ENCODE measurements around the gene BACH1. TPM values are rescaled to one million over a fixed set of nuclear protein-coding genes. Genes with fewer than 3 reads are reported as not detected.

BACH1 gene
- polyA plus RNA-seq, 1 donor = 52.5 TPM

- no peak for DNase-seq
Measured at GRCh38 chr21:29289317-29289716, 9.4 kb upstream of the BACH1 start.

GRCh38 chr21:29290240-29290639 lies 8.5 kb upstream of the BACH1 start:
- no peak for DNase-seq

- no peak for DNase-seq
Measured at GRCh38 chr21:29293495-29293894, 5.2 kb upstream of the BACH1 start.

- no peak for DNase-seq
Measured at GRCh38 chr21:29295066-29295650, 3.6 kb upstream of the BACH1 start.

DNA sequence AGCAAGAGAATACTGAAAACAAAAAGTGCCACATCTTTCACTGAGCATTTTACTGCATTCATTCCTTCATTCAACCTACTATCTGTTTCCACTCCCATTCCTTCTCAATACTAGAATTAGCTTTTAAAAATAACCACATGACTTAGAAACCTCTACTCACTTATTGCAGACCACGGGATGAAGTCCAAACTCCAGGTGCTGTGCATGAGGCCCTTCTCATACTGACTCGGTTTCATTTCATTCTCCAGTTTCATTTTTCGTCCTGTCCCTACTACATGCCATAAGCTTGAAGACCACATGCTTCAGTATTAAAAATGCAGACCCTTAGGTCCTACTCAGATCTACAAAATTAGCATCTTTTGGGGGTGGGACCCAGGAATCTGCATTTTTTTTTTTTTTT lies 2.3 kb upstream of the BACH1 start:
- no peak for DNase-seq

GRCh38 chr21:29297483-29298347 lies 1.0 kb upstream of the BACH1 start:
- DNase-seq = no peak

DNA sequence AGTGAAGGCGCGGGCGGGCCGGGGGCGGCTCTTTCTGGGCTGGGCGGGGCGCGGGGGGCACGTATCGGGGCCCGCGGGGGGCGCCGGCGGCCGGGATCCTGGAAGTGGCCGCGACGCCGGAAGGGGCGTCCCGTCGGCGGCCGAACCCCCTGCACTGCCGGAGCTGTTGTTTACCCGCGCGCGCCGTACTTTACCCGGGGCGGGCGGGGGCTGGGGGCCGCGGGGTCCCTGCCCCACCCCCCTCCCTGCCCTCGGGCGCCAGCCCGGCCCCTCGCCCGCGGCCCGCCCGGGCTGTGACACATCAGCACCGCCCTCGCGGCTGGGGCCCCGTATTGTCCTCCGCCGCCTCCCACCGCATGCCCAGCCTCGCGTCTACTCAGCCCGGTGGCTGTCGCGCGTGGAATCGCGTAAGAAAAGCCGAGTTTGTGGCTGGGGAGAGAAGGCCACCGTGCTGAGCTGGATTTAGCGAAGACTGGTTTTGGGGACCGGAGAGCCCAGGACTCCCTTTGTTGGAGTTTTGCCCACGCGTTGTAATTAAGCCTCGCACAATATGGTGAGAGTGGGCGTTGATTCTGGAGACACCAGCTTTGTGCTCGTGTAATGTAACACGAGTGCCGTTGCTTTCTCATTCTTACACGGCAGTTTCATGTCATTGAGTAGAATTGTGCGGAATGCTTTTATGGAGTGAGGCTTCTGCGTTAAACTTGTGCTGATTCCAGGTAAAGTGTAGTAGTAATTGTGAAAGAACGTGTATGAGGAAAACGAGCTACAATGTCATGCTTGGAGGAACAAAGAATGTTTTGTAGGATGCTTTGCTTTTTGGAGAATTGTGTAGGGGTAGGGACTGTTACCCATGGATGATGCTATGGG lies 559 bp downstream of the BACH1 start:
- peak; percentile 57 for DNase-seq

DNA sequence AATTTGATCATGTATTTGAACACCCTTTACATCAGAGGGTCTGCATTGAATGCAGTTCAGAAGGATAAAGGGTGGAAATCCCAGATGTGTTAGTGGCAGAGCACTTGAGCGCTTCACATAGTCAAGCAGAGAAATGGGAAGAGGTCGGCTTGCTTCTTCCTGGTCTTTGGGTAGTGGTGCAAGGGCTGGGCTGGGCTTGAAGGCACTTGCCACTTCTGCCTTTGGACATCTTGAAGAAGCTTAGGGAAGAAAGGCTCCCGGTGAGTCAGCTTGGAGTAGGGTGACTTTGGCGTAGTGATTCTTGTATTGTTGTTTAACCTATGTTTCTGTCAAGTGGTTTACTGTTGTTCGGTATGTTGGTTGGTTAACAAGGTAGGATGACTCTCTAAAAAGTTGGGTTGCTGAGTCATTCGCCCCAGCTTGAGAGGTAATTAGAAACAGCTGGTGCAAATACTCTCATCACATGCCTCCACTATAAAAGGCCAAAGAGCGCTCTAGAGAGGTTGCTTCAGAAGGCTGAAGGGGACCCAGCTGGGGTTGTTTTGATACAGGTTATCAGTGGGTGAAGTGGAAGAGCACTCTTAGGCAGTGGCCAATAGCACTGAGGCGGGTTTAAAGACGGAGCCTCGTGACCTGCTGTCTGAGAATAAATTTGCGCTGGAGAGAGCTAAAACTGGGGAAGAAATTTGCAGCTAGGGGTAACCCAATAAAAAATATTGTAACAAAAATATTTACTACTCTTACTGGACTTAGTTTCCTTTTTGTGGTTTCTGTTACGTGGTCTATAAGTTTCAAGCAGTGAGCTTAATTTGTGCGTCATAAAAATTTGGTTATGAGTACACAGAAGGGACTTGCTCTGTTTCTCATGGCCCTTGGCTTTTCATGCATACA lies 1.4 kb downstream of the BACH1 start:
- peak; percentile 39 for DNase-seq

DNA sequence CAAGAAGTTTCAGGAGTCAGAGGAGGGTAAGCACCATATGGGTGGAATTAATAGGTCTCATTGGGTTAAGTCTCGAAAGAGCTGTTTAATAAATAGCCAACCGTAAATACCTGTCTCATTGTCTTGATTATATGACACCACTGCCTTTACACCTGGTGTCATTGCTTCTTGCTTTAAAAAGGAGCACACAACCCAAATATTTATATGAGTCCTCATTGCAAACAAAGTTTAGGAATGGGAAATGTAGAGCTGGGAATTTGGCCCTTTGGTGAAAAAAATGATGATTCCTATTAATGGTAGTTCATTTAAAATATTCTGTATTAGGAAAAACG lies 2.1 kb downstream of the BACH1 start:
- DNase-seq = no peak

GRCh38 chr21:29301691-29302090 lies 3.0 kb downstream of the BACH1 start:
- DNase-seq = no peak

- no peak for DNase-seq
Measured at GRCh38 chr21:29302359-29302875, 3.7 kb downstream of the BACH1 start.

- no peak for DNase-seq
Measured at GRCh38 chr21:29303288-29303687, 4.6 kb downstream of the BACH1 start.

DNA sequence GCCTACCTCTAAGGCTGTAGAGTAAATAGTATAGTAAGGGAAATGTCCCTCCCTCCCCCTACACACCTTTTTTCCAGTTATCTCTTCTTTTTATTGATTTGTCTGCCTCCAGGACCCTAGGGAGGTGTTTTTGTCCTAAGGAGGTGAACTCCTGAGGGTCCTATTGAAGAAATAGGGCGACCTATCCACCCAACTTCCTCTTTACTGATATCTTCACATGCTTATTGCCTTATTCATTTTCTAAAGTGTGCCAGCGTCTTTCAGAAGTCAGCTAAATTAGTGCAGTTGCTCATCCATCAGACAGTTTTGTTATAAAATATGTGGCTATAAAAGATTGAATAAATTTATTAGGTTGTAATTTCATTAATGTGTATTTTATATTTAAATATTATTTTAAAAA lies 5.9 kb downstream of the BACH1 start:
- no peak for DNase-seq

DNA sequence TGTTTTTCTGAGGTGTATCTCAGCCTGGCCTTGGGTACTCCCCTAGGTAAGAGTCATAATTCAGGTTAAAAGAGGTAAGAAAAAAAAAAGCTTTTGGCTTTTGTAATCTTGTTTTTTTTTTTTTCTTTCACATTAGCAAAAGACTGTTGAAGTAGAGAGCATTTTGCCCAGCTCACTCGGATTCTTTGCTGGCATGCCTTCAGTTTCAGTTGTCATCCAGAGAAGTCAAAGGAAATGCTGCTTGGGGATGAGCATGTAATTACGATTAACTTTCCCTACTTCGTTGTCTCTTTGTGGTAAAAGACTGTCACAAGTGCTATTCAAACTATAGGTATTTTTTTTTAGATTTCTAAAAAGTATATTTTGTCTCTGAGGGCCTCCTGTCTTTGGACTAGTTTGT lies 6.3 kb downstream of the BACH1 start:
- DNase-seq = no peak

GRCh38 chr21:29305561-29305960 lies 6.8 kb downstream of the BACH1 start:
- DNase-seq = no peak

DNA sequence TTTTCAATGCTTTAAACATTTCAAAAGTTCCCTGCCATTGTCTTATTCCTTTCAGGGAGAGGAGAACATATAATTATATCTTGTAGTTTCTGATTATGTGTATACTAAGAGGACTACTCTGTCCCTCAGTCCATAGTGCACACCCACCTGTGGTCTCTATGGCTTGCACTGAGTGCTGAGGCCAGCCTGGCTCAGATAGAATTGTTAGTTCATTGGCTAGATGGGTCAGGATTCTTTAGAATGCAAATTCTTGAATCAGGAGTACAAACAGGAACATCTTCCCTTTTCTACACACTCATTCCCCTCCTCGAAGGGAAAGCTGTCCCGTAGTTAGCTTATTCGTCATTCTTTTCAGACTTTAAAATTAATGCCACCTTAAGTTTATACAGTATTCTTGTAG lies 8.2 kb downstream of the BACH1 start:
- no peak for DNase-seq

GRCh38 chr21:29307718-29308455 lies 9.2 kb downstream of the BACH1 start:
- no peak for DNase-seq

GRCh38 chr21:29308456-29308783 lies 9.7 kb downstream of the BACH1 start:
- DNase-seq = no peak

- no peak for DNase-seq
Measured at GRCh38 chr21:29309703-29310102, 11.0 kb downstream of the BACH1 start.

- DNase-seq = no peak
Measured at GRCh38 chr21:29311802-29312201, 13.1 kb downstream of the BACH1 start.

DNA sequence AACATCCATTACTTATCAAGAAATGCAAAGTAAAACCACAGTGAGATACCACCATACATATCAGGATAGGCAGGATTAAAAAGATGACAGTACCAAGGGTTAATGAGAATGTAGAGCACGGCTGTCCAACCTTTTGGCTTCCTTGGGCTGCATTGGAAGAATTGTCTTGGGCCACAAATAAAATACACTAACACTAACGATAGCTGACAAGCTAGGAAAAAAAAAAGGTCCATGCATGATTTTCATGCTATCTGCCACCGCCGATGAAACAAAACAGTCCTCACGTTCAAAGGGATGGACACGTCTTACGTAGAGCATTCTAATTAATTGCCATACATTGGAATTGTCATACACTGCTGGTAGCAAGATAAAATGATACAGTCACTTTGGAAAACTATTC lies 14.3 kb downstream of the BACH1 start:
- no peak for DNase-seq

All from left kidney (tissue), 2 donors.